Measurements from ENCODE around the gene ATCAY. TPM values are rescaled to one million over a fixed set of nuclear protein-coding genes. Genes with fewer than 3 reads are reported as not detected.
A peak's percentile ranks its signal among the peaks of the same experiment; 100 is the strongest.
"Not testable (repeated sequence)": the region's sequence is repeated elsewhere in the genome, so short reads cannot be mapped to it uniquely, and the experiment has no call there.

The ATCAY gene
- total RNA-seq, 1 donor from 2014 or later = not detected

GRCh38 chr19:3931041-3931440 lies 50.6 kb downstream of the ATCAY start:
- no peaks in the 10 kb centered on the region for H3K36me3 ChIP-seq
- no peak for TF ChIP-seq CTCF (IDR thresholded peaks at IDR 0.05)
- H3K9me3 ChIP-seq = no peaks in the 10 kb centered on the region
- intact Hi-C loops (cut with DNase I) = no loop called here
- peaks cover 31% of the 10 kb centered on the region for H3K27me3 ChIP-seq
- H3K4me3 ChIP-seq = no peak overlapping the region
- ATAC-seq (no peak), DNase-seq (no peak)
- no peaks in the 10 kb centered on the region for H3K4me1 ChIP-seq
- H3K27ac ChIP-seq = no peak overlapping the region

- no peak for TF ChIP-seq CTCF (IDR thresholded peaks at IDR 0.05)
- Histone ChIP-seq H3K4me1 (no peaks in the 10 kb centered on the region), H3K27me3 (peaks cover 31% of the 10 kb centered on the region), H3K9me3 (no peaks in the 10 kb centered on the region), H3K4me3 (no peak within 1 kb of the TSS), H3K36me3 (no peaks in the 10 kb centered on the region), H3K27ac (no peak within 1 kb of the TSS)
- DNase-seq (no peak), ATAC-seq (peak; percentile 27)
- intact Hi-C loops (cut with DNase I) = no loop called here
Measured at GRCh38 chr19:3932931-3933810, 52.7 kb downstream of the ATCAY start, which contains the start of gene NMRK2. TSS of gene NMRK2 (plus strand) at chr19:3933069. CDS start at chr19:3933672, 603 bp downstream.

DNA sequence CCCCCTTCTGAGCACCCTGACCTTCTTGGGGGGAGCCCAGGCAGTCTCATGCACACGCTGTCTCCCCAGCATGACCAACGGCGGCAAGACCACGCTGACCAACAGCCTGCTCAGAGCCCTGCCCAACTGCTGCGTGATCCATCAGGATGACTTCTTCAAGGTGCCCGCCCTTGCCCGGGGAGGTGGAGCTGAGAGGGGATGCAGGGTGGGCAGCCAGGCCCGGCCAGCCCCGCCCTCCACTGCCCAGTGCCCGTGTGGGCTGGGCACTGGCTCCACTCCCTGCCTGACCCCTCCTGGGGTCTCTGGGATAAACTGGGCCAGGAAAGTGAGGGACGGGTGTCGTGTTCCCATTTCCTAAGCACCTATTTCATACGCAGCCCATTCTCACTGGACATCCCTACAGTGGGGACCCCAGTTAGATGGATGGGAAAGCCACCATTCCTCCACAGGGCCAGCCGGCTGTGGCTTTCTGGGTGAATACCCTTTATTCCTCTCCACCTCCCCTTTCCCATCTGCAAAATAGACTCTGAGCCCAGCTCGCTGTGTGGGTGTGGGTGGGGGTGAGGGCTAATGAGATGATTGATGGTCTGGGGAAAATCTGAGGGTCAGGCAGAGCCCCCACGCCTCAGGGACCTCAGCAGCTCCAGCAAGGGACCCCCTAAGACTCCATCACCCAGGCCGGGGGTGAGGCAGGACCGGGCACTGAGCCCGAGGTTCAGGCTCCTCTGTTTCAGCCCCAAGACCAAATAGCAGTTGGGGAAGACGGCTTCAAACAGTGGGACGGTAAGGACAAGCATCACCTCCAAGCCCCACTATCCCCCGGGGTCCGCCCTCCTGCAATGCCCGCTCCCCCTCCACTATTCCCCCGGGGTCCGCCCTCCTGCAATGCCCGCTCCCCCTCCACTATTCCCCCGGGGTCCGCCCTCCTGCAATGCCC lies 56.3 kb downstream of the ATCAY start:
- TF ChIP-seq CTCF (IDR thresholded peaks at IDR 0.05) = no peak
- H3K27me3 ChIP-seq = peaks cover 31% of the 10 kb centered on the region
- no peak for DNase-seq
- H3K4me1 ChIP-seq = no peaks in the 10 kb centered on the region
- H3K9me3 ChIP-seq = no peaks in the 10 kb centered on the region
- H3K27ac ChIP-seq = no peak overlapping the region
- H3K36me3 ChIP-seq = no peaks in the 10 kb centered on the region
- ATAC-seq = no peak
- intact Hi-C loops (cut with DNase I) = no loop called here
- no peak overlapping the region for H3K4me3 ChIP-seq

DNA sequence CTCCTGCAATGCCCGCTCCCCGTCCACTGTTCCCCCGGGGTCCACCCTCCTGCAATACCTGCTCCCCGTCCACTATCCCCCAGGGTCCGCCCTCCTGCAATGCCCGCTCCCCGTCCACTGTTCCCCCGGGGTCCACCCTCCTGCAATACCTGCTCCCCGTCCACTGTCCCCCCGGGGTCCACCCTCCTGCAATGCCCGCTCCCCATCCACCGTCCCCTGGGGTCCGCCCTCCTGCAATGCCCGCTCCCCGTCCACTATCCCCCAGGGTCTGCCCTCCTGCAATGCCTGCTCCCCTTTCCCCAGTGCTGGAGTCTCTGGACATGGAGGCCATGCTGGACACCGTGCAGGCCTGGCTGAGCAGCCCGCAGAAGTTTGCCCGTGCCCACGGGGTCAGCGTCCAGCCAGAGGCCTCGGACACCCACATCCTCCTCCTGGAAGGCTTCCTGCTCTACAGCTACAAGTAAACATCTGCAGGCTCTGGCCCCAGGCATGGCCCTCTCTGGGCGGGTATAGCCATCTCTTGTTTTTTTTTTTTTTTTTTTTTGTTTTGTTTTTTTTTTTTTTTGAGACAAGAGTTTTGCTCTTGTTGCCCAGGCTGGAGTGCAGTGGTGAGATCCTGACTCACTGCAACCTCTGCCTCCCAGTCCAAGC lies 57.9 kb downstream of the ATCAY start:
- intact Hi-C loops (cut with DNase I); DNase-seq; H3K4me3 ChIP-seq; H3K36me3 ChIP-seq; ATAC-seq; H3K4me1 ChIP-seq; H3K9me3 ChIP-seq; H3K27ac ChIP-seq: not testable (repeated sequence)
- H3K27me3 ChIP-seq = peaks cover 22% of the 10 kb centered on the region

DNA sequence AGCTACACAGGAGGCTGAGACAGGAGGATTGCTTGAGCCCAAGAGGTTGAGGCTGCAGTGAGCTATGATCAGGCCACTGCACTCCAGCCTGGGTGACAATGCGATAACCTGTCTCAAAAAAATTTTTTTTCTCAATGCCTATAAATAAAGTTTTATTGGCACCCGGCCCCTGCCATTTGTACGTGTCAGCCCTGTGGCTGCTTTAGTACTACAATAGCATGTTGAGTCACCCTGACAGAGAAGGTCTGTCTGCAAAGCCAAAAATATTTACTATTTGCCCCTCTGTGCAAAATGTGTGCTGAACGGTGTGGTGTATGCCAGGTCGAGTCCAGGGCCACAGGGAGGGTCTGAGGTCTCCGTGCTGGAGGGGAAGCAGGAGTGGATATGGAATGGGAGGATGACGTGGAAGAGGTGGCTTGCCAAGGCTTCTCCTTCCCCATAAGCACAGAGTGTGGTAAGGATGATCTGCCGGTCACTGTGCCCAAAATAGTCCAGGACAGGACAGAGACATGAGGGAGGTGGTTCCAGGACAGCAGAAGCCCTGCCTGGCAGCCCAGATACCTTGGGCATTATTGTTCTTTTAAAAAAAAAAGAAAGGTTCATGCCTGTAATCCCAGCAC lies 62.4 kb downstream of the ATCAY start:
- TF ChIP-seq CTCF (IDR thresholded peaks at IDR 0.05) = no peak
- Histone ChIP-seq H3K4me3 (no peak overlapping the region), H3K27ac (no peak overlapping the region), H3K9me3 (no peaks in the 10 kb centered on the region), H3K36me3 (no peaks in the 10 kb centered on the region), H3K4me1 (no peaks in the 10 kb centered on the region), H3K27me3 (no peaks in the 10 kb centered on the region)
- intact Hi-C loops (cut with DNase I) = no loop called here
- ATAC-seq (no peak), DNase-seq (no peak)

Data from upper lobe of right lung (tissue), 1 donor.